DND-41 (cell line): ENCODE measurements around the gene DNAJC10.
"Not testable (repeated sequence)": the region's sequence is repeated elsewhere in the genome, so short reads cannot be mapped to it uniquely, and the experiment has no call there.

ENCODE experiments used
- ATAC-seq: fragments of 200-7000 bp; cut with Tn5 transposase; 3 replicates; pipeline ENCODE4 v1.9.1; 2021; ENCODE audit warnings: low read depth; ENCODE audit not compliant: insufficient read depth
- DNase-seq: peaks from one replicate; pipeline ENCODE4 v3.0.0-alpha.2; 2020
- H2AFZ ChIP-seq: 2 replicates; pipeline ENCODE4 v1.6.0; 2012; ENCODE audit warnings: low read depth, low read length
- H3K27ac ChIP-seq: 2 replicates; pipeline ENCODE4 v1.5.1; 2012; ENCODE audit warnings: low read length, inconsistent platforms
- H3K27me3 ChIP-seq: fragments of 200-600 bp; sonication (generic); 2 replicates; pipeline ENCODE4 v1.6.0; 2012; ENCODE audit warnings: low read length, mild to moderate bottlenecking, inconsistent platforms; ENCODE audit not compliant: insufficient read depth, poor library complexity
- H3K36me3 ChIP-seq: 2 replicates; pipeline ENCODE4 v1.5.1; 2012; ENCODE audit warnings: low read length, inconsistent platforms; ENCODE audit not compliant: insufficient read depth
- H3K4me1 ChIP-seq: 2 replicates; pipeline ENCODE4 v1.5.1; 2012; ENCODE audit warnings: mild to moderate bottlenecking, low read length; ENCODE audit not compliant: insufficient read depth
- H3K4me2 ChIP-seq: 2 replicates; pipeline ENCODE4 v1.6.0; 2012; ENCODE audit warnings: mild to moderate bottlenecking, moderate library complexity, low read length, inconsistent platforms; ENCODE audit not compliant: insufficient read depth
- H3K4me3 ChIP-seq, 2 experiments: fragments of 200-600 bp in 1 of 2; shearing (Covaris generic) in 1 of 2; 2 replicates each; pipeline ENCODE4 v1.5.1; 2012 to 2016; ENCODE audit warnings: inconsistent platforms in 2 of 2, low read length in 2 of 2, mild to moderate bottlenecking in 2 of 2, low read depth in 1 of 2, moderate library complexity in 1 of 2
- H3K79me2 ChIP-seq: 2 replicates; pipeline ENCODE4 v1.6.0; 2012; ENCODE audit warnings: low read length, inconsistent platforms; ENCODE audit not compliant: insufficient read depth
- H3K9ac ChIP-seq: 2 replicates; pipeline ENCODE4 v1.6.0; 2012; ENCODE audit warnings: low read depth, mild to moderate bottlenecking, inconsistent platforms, low read length, moderate library complexity
- H3K9me3 ChIP-seq: 2 replicates; pipeline ENCODE4 v1.5.1; 2012; ENCODE audit warnings: low read length, moderate library complexity, mild to moderate bottlenecking, inconsistent platforms; ENCODE audit not compliant: insufficient read depth, severe bottlenecking
- H4K20me1 ChIP-seq: 2 replicates; pipeline ENCODE4 v1.6.0; 2012; ENCODE audit warnings: low read length; ENCODE audit not compliant: insufficient read depth
- CTCF ChIP-seq: IDR thresholded peaks from 2 replicates; pipeline ENCODE4 v1.5.1; 2012; ENCODE audit warnings: borderline replicate concordance, low read length, moderate library complexity, mild to moderate bottlenecking; ENCODE audit not compliant: poor library complexity, severe bottlenecking; ENCODE audit errors: extremely low read depth
- EZH2 ChIP-seq: IDR thresholded peaks from 3 replicates; pipeline ENCODE4 v1.6.1; 2012; ENCODE audit warnings: borderline replicate concordance, low read depth, mild to moderate bottlenecking, moderate library complexity, low read length, inconsistent platforms; ENCODE audit not compliant: severe bottlenecking

DNAJC10 gene

GRCh38 chr2:182730486-182730885 is 14.4 kb downstream of the DNAJC10 start:
- Histone ChIP-seq H3K9me3 (no peaks in the 10 kb centered on the region), H3K79me2 (no peaks in the 10 kb centered on the region), H3K4me1 (no peaks in the 10 kb centered on the region), H3K36me3 (peaks cover 23% of the 10 kb centered on the region; the same call in 1 of the 2 replicates), H3K9ac (no peak overlapping the region), H2AFZ (no peak overlapping the region), H3K27ac (no peak overlapping the region), H4K20me1 (no peaks in the 10 kb centered on the region), H3K4me2 (no peak overlapping the region), H3K4me3 (no peak overlapping the region), H3K27me3 (no peaks in the 10 kb centered on the region)
- DNase-seq = no peak
- TF ChIP-seq EZH2 (no peak), CTCF (no peak)
- no peak for ATAC-seq

- Histone ChIP-seq H2AFZ (no peak overlapping the region), H4K20me1 (no peaks in the 10 kb centered on the region), H3K4me2 (no peak overlapping the region), H3K4me1 (no peaks in the 10 kb centered on the region), H3K9me3 (no peaks in the 10 kb centered on the region), H3K27me3 (no peaks in the 10 kb centered on the region), H3K79me2 (no peaks in the 10 kb centered on the region), H3K9ac (no peak overlapping the region), H3K27ac (no peak overlapping the region), H3K36me3 (peaks cover 32% of the 10 kb centered on the region; the same call in 1 of the 2 replicates), H3K4me3 (no peak overlapping the region)
- TF ChIP-seq EZH2 = no peak
- no peak for TF ChIP-seq CTCF
- DNase-seq (no peak), ATAC-seq (no peak)
Measured at GRCh38 chr2:182732736-182733135, 16.7 kb downstream of the DNAJC10 start.

- Histone ChIP-seq H2AFZ (no peak overlapping the region), H3K4me2 (no peak overlapping the region), H3K27ac (no peak overlapping the region), H3K4me1 (no peaks in the 10 kb centered on the region), H3K4me3 (no peak overlapping the region), H3K9me3 (no peaks in the 10 kb centered on the region), H3K79me2 (no peaks in the 10 kb centered on the region), H3K9ac (no peak overlapping the region), H4K20me1 (no peaks in the 10 kb centered on the region), H3K27me3 (no peaks in the 10 kb centered on the region), H3K36me3 (peaks cover 32% of the 10 kb centered on the region; the same call in 1 of the 2 replicates)
- no peak for TF ChIP-seq CTCF
- no peak for TF ChIP-seq EZH2
- DNase-seq (no peak), ATAC-seq (no peak)
Measured at GRCh38 chr2:182733572-182733971, 17.5 kb downstream of the DNAJC10 start.

- H3K27ac ChIP-seq, DNase-seq, H3K9me3 ChIP-seq, H3K9ac ChIP-seq, H3K79me2 ChIP-seq, H3K4me2 ChIP-seq, H3K27me3 ChIP-seq, H4K20me1 ChIP-seq, H2AFZ ChIP-seq, ATAC-seq, H3K4me3 ChIP-seq: not testable (repeated sequence)
- peaks cover 21% of the 10 kb centered on the region; the same call in 1 of the 2 replicates for H3K36me3 ChIP-seq
- H3K4me1 ChIP-seq = peaks cover 12% of the 10 kb centered on the region
Measured at GRCh38 chr2:182736856-182737255, 20.8 kb downstream of the DNAJC10 start.
